HepG2 (cell line): Measurements from ENCODE around the gene PKD2L1. TPM values are rescaled to one million over a fixed set of nuclear protein-coding genes. Genes with fewer than 3 reads are reported as not detected.

ENCODE experiments used
- ESRRA ChIP-seq: sonication (generic); formaldehyde crosslinking; IDR thresholded peaks from 2 replicates; pipeline ENCODE4 v1.5.1; 2020; ENCODE audit warnings: mild to moderate bottlenecking, low read depth, missing genetic modification reagents
- FOXP1 ChIP-seq, 2 experiments: fragments of 450-650 bp in 1 of 2; IDR thresholded peaks; 2 replicates each; pipeline ENCODE4 v1.6.1; 2017 to 2018; ENCODE audit warnings: antibody characterized with exemption in 1 of 2
- HOXA3 ChIP-seq: sonication (generic); formaldehyde crosslinking; IDR thresholded peaks from 2 replicates; pipeline ENCODE4 v1.5.0; 2020; ENCODE audit warnings: missing genetic modification reagents
- JARID2 ChIP-seq: sonication (generic); formaldehyde crosslinking; IDR thresholded peaks from 2 replicates; pipeline ENCODE4 v1.8.1; 2023; ENCODE audit warnings: missing genetic modification reagents, inconsistent platforms; ENCODE audit not compliant: insufficient replicate concordance
- MBD4 ChIP-seq: IDR thresholded peaks from 2 replicates; pipeline ENCODE4 v1.6.1; 2012; ENCODE audit warnings: low read length, inconsistent platforms, borderline replicate concordance
- NFE2 ChIP-seq: sonication (generic); formaldehyde crosslinking; IDR thresholded peaks from 2 replicates; pipeline ENCODE4 v1.4.0; 2020; ENCODE audit warnings: missing genetic modification reagents
- NRL ChIP-seq: sonication (generic); formaldehyde crosslinking; IDR thresholded peaks from 2 replicates; pipeline ENCODE4 v1.5.0; 2020; ENCODE audit warnings: missing genetic modification reagents, mild to moderate bottlenecking, moderate library complexity, borderline replicate concordance
- SAP130 ChIP-seq: IDR thresholded peaks from 2 replicates; pipeline ENCODE4 v1.6.1; 2016; ENCODE audit warnings: low read depth
- SKI ChIP-seq: fragments of 450-650 bp; IDR thresholded peaks from one replicate; pipeline ENCODE4 v1.6.1; 2018; ENCODE audit warnings: mild to moderate bottlenecking; ENCODE audit not compliant: partially characterized antibody
- TMF1 ChIP-seq: sonication (generic); formaldehyde crosslinking; IDR thresholded peaks from 2 replicates; pipeline ENCODE4 v1.8.1; 2022; ENCODE audit warnings: low read depth, missing genetic modification reagents
- U2AF1 ChIP-seq: fragments of 200-400 bp; formaldehyde crosslinking; optimal IDR thresholded peaks from 2 replicates; pipeline ENCODE3; 2017; ENCODE audit warnings: mild to moderate bottlenecking, low read depth, low read length
- XRCC5 ChIP-seq: fragments of 200-400 bp; formaldehyde crosslinking; optimal IDR thresholded peaks from 2 replicates; pipeline ENCODE3; 2017; ENCODE audit warnings: mild to moderate bottlenecking, low read length
- ZNF549 ChIP-seq: sonication (generic); formaldehyde crosslinking; IDR thresholded peaks from 2 replicates; pipeline ENCODE4 v1.5.0; 2020; ENCODE audit warnings: missing genetic modification reagents
- ZNF589 ChIP-seq: sonication (generic); formaldehyde crosslinking; conservative IDR thresholded peaks from 2 replicates; pipeline ENCODE4 v1.8.0; 2022; ENCODE audit warnings: mild to moderate bottlenecking, moderate library complexity, missing genetic modification reagents
- ZNF615 ChIP-seq: sonication (generic); formaldehyde crosslinking; IDR thresholded peaks from 2 replicates; pipeline ENCODE4 v1.5.0; 2020; ENCODE audit warnings: mild to moderate bottlenecking, missing genetic modification reagents, borderline replicate concordance
- ZNF841 ChIP-seq: sonication (generic); formaldehyde crosslinking; IDR thresholded peaks from 2 replicates; pipeline ENCODE4 v1.8.1; 2023; ENCODE audit warnings: missing genetic modification reagents, borderline replicate concordance
- polyA plus RNA-seq, 8 experiments: library from polyadenylated mRNA; depleted of rRNA in 3 of 8; stranded (reverse) in 7 of 8; unstranded in 1 of 8; fragments of >200 nt; fragmentation: Illumina TruSeq in 4 of 8; extraction: Trizol in 4 of 8; gene quantifications; 2 replicates each; pipeline versions ENCODE4 v1.2.1 to v1.2.3, GENCODE V29; 2011 to 2016; ENCODE audit warnings: low read depth in 4 of 8, missing spikeins in 1 of 8, mixed read lengths in 1 of 8; ENCODE audit not compliant: insufficient read depth in 1 of 8
- total RNA-seq, 5 experiments: library from RNA; depleted of rRNA; stranded (reverse); fragments of >200 nt; fragmentation: Illumina TruSeq; extraction: Trizol; gene quantifications; 2 replicates each; pipeline ENCODE4 v1.2.3, GENCODE V29; 2016; ENCODE audit warnings: low read depth in 1 of 5
- TF ChIP-seq, protein P1 (sequence below): sonication (generic); formaldehyde crosslinking; IDR thresholded peaks from 2 replicates; pipeline ENCODE4 v1.4.0; 2020; ENCODE audit warnings: mild to moderate bottlenecking, missing genetic modification reagents, borderline replicate concordance
- TF ChIP-seq, protein P2 (sequence below): sonication (generic); formaldehyde crosslinking; IDR thresholded peaks from 2 replicates; pipeline ENCODE4 v1.4.0; 2020; ENCODE audit warnings: missing genetic modification reagents
- TF ChIP-seq, protein P3 (sequence below): sonication (generic); formaldehyde crosslinking; IDR thresholded peaks from 2 replicates; pipeline ENCODE4 v1.4.0; 2020; ENCODE audit warnings: mild to moderate bottlenecking, missing genetic modification reagents

PKD2L1 gene
- total and polyA plus RNA-seq, 2 of the 13 experiments (the other 11 are each of a cell fraction or from before 2014, with no cell fraction given) = 0.07 to 0.15 TPM

DNA sequence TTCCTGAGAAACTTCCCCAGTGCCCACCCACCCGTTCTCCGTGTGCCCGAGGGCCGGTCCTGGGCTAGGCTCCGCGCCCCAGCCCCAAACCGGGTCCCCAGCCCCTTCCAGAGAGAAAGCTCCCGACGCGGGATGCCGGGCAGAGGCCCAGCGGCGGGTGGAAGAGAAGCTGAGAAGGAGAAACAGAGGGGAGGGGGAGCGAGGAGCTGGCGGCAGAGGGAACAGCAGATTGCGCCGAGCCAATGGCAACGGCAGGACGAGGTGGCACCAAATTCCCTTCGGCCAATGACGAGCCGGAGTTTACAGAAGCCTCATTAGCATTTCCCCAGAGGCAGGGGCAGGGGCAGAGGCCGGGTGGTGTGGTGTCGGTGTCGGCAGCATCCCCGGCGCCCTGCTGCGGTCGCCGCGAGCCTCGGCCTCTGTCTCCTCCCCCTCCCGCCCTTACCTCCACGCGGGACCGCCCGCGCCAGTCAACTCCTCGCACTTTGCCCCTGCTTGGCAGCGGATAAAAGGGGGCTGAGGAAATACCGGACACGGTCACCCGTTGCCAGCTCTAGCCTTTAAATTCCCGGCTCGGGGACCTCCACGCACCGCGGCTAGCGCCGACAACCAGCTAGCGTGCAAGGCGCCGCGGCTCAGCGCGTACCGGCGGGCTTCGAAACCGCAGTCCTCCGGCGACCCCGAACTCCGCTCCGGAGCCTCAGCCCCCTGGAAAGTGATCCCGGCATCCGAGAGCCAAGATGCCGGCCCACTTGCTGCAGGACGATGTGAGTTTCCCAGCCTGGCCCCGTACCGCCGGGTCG lies 16.9 kb upstream of the PKD2L1 start, which contains the start of gene SCD (continued):
- TF ChIP-seq, protein P1, sequence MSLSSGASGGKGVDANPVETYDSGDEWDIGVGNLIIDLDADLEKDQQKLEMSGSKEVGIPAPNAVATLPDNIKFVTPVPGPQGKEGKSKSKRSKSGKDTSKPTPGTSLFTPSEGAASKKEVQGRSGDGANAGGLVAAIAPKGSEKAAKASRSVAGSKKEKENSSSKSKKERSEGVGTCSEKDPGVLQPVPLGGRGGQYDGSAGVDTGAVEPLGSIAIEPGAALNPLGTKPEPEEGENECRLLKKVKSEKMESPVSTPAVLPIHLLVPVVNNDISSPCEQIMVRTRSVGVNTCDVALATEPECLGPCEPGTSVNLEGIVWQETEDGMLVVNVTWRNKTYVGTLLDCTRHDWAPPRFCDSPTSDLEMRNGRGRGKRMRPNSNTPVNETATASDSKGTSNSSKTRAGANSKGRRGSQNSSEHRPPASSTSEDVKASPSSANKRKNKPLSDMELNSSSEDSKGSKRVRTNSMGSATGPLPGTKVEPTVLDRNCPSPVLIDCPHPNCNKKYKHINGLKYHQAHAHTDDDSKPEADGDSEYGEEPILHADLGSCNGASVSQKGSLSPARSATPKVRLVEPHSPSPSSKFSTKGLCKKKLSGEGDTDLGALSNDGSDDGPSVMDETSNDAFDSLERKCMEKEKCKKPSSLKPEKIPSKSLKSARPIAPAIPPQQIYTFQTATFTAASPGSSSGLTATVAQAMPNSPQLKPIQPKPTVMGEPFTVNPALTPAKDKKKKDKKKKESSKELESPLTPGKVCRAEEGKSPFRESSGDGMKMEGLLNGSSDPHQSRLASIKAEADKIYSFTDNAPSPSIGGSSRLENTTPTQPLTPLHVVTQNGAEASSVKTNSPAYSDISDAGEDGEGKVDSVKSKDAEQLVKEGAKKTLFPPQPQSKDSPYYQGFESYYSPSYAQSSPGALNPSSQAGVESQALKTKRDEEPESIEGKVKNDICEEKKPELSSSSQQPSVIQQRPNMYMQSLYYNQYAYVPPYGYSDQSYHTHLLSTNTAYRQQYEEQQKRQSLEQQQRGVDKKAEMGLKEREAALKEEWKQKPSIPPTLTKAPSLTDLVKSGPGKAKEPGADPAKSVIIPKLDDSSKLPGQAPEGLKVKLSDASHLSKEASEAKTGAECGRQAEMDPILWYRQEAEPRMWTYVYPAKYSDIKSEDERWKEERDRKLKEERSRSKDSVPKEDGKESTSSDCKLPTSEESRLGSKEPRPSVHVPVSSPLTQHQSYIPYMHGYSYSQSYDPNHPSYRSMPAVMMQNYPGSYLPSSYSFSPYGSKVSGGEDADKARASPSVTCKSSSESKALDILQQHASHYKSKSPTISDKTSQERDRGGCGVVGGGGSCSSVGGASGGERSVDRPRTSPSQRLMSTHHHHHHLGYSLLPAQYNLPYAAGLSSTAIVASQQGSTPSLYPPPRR = no peak
- TF ChIP-seq HOXA3 (CRISPR knock-in tag) (0 out of 2 replicates have a peak, but pooled peaks have one; percentile 63), TMF1 (CRISPR knock-in tag) (no peak; the same call in 1 of the 2 replicates), ZNF615 (CRISPR knock-in tag) (peak; percentile 40; the same call in 1 of the 2 replicates), ZNF841 (CRISPR knock-in tag) (peak; percentile 13; the same call in 1 of the 2 replicates), XRCC5 (no peak), ESRRA (CRISPR knock-in tag) (peak; percentile 61; the same call in 1 of the 2 replicates), NFE2 (no peak), NRL (CRISPR knock-in tag) (peak; percentile 45; the same call in 1 of the 2 replicates), FOXP1 (IDR thresholded peaks at IDR 0.05) (no peak), FOXP1 (CRISPR knock-in tag; IDR thresholded peaks at IDR 0.05) (no peak), SAP130 (CRISPR knock-in tag) (peak; percentile 69), U2AF1 (no peak), MBD4 (no peak), JARID2 (CRISPR knock-in tag) (no peak), ZNF549 (CRISPR knock-in tag) (no peak), SKI (peak; percentile 75), ZNF589 (CRISPR knock-in tag) (peak; percentile 14; the same call in 1 of the 2 replicates)
- TF ChIP-seq, protein P2, sequence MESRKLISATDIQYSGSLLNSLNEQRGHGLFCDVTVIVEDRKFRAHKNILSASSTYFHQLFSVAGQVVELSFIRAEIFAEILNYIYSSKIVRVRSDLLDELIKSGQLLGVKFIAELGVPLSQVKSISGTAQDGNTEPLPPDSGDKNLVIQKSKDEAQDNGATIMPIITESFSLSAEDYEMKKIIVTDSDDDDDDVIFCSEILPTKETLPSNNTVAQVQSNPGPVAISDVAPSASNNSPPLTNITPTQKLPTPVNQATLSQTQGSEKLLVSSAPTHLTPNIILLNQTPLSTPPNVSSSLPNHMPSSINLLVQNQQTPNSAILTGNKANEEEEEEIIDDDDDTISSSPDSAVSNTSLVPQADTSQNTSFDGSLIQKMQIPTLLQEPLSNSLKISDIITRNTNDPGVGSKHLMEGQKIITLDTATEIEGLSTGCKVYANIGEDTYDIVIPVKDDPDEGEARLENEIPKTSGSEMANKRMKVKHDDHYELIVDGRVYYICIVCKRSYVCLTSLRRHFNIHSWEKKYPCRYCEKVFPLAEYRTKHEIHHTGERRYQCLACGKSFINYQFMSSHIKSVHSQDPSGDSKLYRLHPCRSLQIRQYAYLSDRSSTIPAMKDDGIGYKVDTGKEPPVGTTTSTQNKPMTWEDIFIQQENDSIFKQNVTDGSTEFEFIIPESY (CRISPR knock-in tag) = no peak
- TF ChIP-seq, protein P3, sequence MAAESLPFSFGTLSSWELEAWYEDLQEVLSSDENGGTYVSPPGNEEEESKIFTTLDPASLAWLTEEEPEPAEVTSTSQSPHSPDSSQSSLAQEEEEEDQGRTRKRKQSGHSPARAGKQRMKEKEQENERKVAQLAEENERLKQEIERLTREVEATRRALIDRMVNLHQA (CRISPR knock-in tag) = no peak
